HG02973 (cell line): ENCODE results near the gene CAMTA1.

ENCODE experiments used
- ATAC-seq: cut with Tn5 transposase; IDR thresholded peaks from one replicate; pipeline ENCODE4 v1.9.1; 2021; ENCODE audit warnings: moderate library complexity; ENCODE audit not compliant: unreplicated experiment

The CAMTA1 gene

DNA sequence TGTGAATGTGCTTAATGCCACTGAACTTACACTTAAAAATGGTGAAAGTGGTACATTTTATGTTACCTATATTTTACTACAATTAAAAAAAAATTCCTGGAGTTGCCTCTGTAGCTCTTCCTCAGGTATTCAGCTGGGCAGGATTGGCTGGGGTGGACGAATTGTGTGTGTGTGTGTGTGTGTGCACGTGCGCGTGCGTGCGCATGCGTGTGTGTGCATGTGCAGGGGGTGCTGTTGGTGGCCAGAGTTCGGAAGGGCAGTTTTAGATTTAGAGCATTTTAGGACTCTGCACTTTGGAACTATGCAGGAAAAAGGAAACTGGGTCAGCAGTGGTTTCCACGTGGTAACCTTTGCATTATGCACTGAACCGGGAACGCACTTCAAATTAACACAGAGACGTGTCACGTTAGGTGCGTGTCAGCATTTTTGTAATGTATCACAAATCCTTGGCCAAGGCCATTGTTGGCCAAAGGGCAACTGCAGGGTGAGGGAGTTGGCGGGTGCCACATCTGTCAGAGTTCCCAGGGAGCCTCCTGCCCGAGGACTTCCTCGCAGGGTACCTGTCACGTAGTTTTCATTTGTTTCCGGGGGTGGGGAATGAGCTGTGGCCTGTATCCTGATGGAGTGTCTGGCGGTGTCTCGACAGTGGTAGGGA is 312.8 kb downstream of the CAMTA1 start:
- ATAC-seq: no peak

GRCh38 chr1:7098641-7099040 is 313.4 kb downstream of the CAMTA1 start:
- ATAC-seq: no peak

DNA sequence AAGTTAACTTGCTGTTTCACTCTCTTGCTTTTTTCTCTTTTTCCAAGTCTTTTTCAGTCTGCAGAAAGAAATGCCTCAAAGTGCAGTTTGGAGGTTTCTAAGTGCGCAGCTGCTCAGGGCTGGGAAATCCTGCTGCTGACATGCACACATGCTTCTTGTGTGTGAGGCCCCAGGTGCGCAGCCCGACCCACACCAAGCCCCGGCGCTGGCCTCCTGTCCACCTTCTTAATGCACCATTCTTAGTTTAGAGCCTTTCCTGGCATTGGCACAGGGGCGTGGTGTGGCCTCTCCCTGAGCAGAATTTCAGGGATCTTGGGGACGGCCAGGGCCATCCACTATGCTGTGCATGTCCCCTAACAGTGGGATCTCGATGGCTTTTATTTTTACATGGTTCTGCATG is 315.2 kb downstream of the CAMTA1 start:
- no peak for ATAC-seq

- no peak for ATAC-seq
These were observed 315.9 kb downstream of the CAMTA1 start for GRCh38 chr1:7101187-7101586.

GRCh38 chr1:7103361-7103782 is 318.1 kb downstream of the CAMTA1 start:
- no peak for ATAC-seq

DNA sequence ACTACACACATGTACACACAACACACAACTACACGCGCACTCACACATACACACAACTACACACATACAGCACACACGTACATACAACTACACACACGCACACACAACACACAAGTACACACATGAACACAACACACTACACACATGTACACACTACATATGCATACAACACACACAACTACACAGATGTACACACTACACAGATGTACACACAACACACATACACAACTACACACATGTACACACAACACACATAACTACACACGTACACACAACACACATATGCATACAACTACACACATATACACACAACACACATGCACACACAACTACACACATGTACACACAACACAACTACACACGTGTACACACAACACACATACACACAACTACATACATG is 318.6 kb downstream of the CAMTA1 start:
- ATAC-seq: no peak

DNA sequence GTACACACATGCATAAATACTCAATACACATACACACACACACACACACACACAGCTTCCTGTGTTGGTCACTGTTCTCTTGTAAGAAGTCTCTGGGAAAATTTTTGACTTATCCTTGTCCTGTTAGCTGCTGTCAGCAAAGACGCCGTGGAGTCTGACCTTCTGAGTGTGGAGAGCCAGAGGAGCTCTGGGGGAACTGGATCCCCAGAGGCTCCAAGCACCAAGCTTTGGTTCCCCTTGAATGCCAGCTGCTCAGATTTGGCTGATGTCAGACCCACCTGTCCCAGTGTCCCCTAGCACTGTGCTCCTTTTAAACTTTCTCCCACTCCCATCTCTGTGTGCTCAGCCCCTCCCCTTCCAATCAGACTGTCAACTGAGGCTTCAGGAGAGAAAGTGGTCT is 319.1 kb downstream of the CAMTA1 start:
- ATAC-seq: no peak

- ATAC-seq: no peak
These were observed 320.0 kb downstream of the CAMTA1 start for GRCh38 chr1:7105269-7105668.

DNA sequence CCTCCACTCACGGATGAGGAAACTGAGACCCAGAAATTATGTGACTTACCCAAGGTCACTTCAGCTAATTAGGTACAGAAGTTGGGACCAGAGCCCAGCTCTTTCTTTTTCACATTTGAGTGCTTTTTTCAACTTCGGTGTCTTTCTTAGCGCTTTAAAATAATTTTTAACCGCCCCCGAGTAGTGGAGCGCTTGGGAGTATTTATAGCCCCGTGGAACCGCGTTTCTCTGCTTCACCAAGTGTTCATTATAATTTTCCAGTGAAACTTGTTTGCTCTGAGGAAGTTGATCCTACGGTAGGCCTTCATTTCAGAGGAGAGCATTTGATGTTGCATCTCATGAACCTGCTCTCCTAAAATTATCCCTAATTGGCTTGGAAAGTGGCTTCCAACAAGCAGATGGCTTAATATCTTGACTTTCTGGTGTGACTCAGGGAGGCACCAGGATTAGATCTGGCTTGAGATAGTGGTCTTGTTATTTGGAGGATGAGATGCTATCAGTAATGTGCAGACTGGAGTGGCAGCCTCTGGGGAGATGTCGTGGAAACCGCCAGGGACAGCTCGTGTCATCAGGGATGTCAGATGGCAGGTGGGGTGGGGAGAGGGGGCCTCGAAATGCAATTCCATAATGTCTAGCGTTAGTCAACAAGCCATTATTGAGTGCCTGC is 321.3 kb downstream of the CAMTA1 start:
- ATAC-seq: no peak

DNA sequence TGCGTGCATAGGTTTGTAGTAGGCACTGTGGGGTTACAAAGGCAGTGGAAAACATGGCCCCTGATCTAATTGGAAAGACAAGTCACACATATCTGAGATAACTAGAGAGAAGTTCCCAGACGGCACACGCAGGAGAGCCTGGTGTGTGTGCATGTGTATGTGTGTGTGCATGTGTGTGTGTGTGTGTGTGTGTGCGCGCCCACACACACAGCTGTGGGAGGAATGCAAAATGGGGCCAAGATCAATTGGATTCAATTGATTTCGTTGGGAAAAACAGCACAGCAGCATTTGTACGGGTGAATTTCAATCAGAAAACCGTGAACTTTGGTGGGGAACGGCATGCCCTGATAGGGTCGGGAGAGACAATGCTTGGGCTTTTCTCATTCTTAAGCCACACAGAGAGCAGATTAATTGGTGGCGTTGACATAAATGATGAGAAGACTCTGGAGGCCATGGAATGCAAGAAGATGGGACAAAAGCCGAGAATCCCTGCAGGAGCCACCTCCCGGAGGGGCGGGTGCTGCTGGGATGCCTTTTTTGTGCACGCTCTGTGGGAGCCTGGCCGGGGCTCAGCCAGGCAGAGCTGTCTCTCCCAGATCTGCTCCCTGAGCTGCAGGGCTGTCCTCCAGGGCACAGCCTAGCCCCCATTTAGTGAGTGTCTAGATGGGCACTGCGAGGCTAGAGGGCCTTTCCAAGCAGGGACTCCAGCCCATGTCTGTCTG is 322.0 kb downstream of the CAMTA1 start:
- ATAC-seq: no peak

GRCh38 chr1:7108251-7108650 is 323.0 kb downstream of the CAMTA1 start:
- ATAC-seq: no peak

DNA sequence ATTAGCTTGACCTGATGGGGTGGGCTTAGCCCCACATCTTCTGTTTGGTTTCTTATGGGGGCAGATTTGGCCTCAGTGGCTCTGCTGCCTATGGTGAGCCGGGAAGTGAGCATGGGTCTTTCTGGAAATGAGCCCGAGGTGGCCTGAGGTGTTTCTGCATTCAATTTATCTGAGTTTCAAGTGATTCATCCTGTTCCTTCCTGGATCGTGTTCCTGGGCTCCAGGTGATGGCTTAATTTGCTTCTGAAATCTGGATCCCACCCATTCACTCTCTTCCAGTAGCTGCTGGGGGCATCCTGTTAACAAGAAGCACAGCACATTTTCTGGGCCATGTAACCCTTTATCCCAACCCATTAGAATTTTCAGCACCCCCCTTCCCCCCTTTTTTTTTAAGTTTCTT is 324.6 kb downstream of the CAMTA1 start:
- ATAC-seq: no peak

- ATAC-seq: no peak
These were observed 325.1 kb downstream of the CAMTA1 start for GRCh38 chr1:7110321-7110720.

DNA sequence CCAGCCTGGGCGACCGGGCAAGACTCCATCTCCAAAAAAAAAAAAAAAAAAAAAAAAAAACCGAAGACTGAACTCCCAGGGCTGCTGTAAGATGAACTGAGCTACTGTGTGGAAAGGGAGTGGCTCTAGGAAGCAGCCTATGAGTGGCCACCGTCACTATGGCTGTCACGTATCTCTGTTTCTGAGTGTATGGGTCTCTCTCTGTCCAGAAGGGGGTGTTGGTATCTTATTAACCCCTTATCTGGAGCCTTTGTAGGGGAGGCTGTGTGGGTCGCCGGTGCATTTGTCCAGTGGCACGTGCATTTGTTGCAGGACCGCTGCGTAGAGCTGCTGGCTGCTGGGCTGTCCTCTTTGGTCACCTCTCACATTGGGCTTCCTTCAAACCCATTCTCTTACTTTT is 326.6 kb downstream of the CAMTA1 start:
- no peak for ATAC-seq

GRCh38 chr1:7113136-7113535 is 327.9 kb downstream of the CAMTA1 start:
- no peak for ATAC-seq

GRCh38 chr1:7113822-7114221 is 328.6 kb downstream of the CAMTA1 start:
- no peak for ATAC-seq

DNA sequence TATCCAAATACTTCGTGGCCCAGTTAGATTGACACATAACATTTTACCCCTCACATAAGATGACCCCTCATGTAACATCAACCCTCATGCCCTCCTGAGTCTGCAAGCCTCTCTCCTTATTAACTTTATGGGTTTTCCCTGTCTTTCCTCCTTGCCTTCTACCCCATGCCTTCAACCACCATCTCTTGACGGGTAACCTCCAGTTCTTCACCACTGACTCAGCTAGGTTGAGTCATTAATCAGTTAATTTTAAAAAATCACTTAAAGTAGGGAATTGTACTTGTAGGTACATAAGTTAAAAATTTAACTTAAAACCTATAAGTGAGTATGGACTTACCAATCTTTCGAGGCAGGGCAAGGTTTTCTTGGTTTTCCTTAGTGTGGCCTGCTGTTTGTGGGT is 330.7 kb downstream of the CAMTA1 start:
- no peak for ATAC-seq

DNA sequence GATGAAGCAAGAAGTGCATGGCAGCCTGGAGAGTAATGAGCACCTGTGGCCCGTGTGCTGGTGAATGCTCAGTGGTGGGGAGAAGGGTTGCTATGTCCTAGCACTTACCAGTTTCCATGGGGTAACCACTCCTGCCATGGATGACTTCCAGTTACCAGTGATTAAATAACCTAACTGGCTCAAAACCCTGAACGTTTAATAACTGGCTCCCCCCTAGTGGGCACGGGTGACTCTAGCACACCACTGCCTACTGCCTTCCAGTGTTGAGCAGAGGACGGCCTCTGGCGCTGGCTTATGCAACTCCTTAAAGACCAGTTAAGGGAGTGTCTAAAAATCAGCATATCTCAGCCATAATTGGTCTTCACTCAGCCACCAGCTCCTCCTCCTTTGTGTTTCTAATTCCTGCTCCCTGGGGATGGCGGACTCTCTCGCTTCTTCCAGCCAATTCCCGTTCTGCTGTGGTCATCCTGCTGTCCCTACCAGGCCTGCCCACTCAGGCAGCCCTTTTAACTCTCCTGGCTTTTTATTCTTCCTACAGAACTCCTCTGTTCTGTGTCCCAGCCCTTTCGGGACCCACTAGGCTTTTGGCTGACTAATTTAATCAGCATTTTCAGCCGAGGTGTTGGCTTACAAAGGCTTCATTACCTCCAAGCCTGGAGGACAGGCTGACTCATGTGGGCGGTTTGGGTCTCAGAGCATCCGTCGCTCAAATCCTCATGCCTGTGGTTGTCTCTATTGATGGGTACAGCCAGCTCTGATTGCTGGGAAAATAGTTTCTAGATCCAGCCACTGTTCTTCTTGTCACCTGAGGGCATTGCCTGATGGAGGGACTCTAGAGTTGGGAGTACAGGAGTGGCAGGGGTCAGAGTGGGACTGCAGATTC is 332.4 kb downstream of the CAMTA1 start:
- no peak for ATAC-seq

GRCh38 chr1:7119156-7119555 is 333.9 kb downstream of the CAMTA1 start:
- no peak for ATAC-seq

- ATAC-seq: no peak
These were observed 335.8 kb downstream of the CAMTA1 start for GRCh38 chr1:7120863-7121621.

DNA sequence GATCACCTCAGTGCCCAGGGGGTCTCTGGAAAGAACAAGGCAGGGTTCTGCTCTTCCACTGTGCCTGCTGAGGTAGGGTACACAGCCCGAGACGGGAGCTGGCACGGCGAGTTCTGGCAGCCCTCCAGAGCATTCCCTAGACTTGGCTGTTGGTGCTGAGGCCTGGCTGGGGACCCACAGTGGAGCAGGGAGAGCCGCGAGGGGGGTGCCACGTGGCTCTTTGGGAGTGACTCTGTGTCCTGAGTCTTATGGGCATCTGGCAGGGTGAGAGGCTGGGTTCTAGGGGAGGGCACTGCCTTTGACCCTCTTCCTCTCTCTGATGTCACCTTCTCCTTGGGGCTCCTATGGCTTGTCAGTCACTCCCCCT is 336.4 kb downstream of the CAMTA1 start:
- no peak for ATAC-seq
